Calu3 (cell line): ENCODE measurements around the gene CACTIN. TPM values are rescaled to one million over a fixed set of nuclear protein-coding genes. Genes with fewer than 3 reads are reported as not detected.
"Not testable (repeated sequence)": the region's sequence is repeated elsewhere in the genome, so short reads cannot be mapped to it uniquely, and the experiment has no call there.

Experiments used
- BruUV-seq: library from RNA; stranded (reverse); fragments of 400-500 nt; replicated peaks from 2 replicates; lab custom pipeline; 2021; lab: Mats Ljungman, UMichigan
- CTCF ChIA-PET: fragments of 300-600 bp; sonication (Branson Sonifier 250); formaldehyde crosslinking; loops from one replicate; lab custom pipeline; 2022; ENCODE audit warnings: antibody characterized with exemption; lab: Charles Lee
- DNase-seq: peaks from one replicate; pipeline ENCODE4 v3.0.0; 2022
- H3K27ac Mint-ChIP-seq: one replicate; pipeline ENCODE4 v1.8.0; 2022; ENCODE audit warnings: mixed read lengths; ENCODE audit not compliant: unreplicated experiment
- H3K27me3 Mint-ChIP-seq: one replicate; pipeline ENCODE4 v1.8.0; 2022; ENCODE audit warnings: mixed read lengths; ENCODE audit not compliant: unreplicated experiment
- H3K36me3 Mint-ChIP-seq: one replicate; pipeline ENCODE4 v1.8.0; 2022; ENCODE audit warnings: mild to moderate bottlenecking, moderate library complexity, mixed read lengths; ENCODE audit not compliant: insufficient read depth, unreplicated experiment
- H3K4me1 Mint-ChIP-seq: one replicate; pipeline ENCODE4 v1.8.0; 2022; ENCODE audit warnings: mild to moderate bottlenecking, low read depth, mixed read lengths; ENCODE audit not compliant: unreplicated experiment
- H3K4me3 Mint-ChIP-seq: one replicate; pipeline ENCODE4 v1.8.0; 2022; ENCODE audit warnings: mild to moderate bottlenecking, low read depth, moderate library complexity, mixed read lengths; ENCODE audit not compliant: unreplicated experiment
- H3K9me3 Mint-ChIP-seq: one replicate; pipeline ENCODE4 v1.8.0; 2022; ENCODE audit warnings: low read depth, mixed read lengths; ENCODE audit not compliant: unreplicated experiment
- intact Hi-C: fragments of 100-400 bp; cut with micrococcal nuclease; formaldehyde crosslinking; loops from one replicate; pipeline ENCODE4 v1.10.0; 2022; ENCODE audit not compliant: unreplicated experiment
- total RNA-seq: library from RNA; stranded (reverse); gene quantifications from 2 replicates; pipeline ENCODE4 v1.2.3, GENCODE V29; 2022
- TF ChIP-seq, protein P1 (sequence below): fragments of 200-600 bp; IDR thresholded peaks from one replicate; pipeline ENCODE4 v1.8.0; 2022; ENCODE audit warnings: antibody characterized with exemption; ENCODE audit not compliant: unreplicated experiment

The CACTIN gene
- total RNA-seq, 1 experiment from 2014 or later = 21.4 TPM

DNA sequence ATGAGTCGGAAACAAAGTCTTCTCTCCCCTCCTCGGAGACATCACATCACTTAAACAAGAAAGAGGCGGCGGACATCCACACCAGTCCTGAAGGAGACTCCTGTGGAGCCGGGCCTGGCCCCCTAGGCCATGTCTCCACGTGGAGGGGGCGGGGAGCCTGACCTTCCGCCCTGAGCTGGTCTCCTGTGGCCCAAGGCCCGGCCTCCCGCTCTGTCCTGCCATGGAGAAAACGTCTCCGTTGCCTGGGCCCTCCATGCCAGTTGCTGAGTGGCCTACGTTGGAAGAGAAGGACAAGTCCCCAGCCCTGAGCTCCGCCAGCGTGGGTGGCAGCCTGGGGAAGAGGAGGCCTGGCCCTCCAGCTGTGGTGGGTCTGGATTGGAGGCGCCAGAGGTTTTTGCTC is 5.5 kb upstream of the CACTIN start:
- no peaks in the 10 kb centered on the region for H3K27me3 Mint-ChIP-seq
- H3K9me3 Mint-ChIP-seq = no peaks in the 10 kb centered on the region
- intact Hi-C loops = no loop called here
- TF ChIP-seq, protein P1, sequence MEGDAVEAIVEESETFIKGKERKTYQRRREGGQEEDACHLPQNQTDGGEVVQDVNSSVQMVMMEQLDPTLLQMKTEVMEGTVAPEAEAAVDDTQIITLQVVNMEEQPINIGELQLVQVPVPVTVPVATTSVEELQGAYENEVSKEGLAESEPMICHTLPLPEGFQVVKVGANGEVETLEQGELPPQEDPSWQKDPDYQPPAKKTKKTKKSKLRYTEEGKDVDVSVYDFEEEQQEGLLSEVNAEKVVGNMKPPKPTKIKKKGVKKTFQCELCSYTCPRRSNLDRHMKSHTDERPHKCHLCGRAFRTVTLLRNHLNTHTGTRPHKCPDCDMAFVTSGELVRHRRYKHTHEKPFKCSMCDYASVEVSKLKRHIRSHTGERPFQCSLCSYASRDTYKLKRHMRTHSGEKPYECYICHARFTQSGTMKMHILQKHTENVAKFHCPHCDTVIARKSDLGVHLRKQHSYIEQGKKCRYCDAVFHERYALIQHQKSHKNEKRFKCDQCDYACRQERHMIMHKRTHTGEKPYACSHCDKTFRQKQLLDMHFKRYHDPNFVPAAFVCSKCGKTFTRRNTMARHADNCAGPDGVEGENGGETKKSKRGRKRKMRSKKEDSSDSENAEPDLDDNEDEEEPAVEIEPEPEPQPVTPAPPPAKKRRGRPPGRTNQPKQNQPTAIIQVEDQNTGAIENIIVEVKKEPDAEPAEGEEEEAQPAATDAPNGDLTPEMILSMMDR = no peak
- H3K4me1 Mint-ChIP-seq = no peaks in the 10 kb centered on the region
- BruUV-seq = no TSS peak
- H3K4me3 Mint-ChIP-seq = no peak overlapping the region
- DNase-seq = no peak
- CTCF ChIA-PET = no interaction called here
- H3K27ac Mint-ChIP-seq = no peak overlapping the region
- peaks cover 3% of the 10 kb centered on the region for H3K36me3 Mint-ChIP-seq

DNA sequence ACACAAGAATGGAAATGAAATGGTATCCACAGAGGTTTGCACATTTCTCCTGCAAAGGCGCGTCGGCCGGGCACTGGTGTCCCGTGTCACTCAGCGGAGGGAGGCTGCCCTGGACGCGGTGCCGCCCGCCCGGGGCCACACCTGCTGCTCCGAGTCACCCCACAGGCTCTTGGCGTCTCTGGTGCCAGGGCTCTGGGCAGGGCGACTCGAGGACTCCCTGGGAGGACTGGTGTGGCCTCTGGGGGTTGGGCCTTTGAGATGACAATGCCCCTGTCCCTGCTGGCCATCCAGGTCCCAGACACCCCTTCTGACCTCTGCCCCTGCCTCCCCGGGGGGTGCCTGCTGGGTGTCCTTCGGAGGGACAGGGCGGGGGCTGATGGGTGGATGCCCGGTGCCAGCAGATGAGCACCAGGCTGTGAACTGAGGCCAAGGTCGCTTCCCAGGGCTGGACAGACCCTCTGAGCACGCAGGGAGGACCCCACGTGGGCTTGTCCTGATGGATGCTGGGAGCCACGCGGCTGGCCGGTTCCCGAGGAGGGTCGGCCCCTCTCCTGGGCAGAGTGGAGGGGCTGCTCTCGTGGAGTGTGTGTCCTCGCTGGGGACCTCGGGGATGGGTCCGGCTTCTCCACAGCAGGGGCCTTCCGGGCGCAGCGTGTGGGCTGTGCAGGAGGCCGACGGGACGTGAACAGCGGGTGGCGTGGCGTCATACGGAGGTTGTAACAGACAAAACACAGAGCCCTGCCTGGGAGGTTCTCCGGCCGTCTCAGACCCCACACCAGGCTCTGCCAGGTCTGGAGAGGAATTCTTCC is 4.7 kb upstream of the CACTIN start:
- intact Hi-C loops = no loop called here
- DNase-seq = no peak
- Mint-ChIP-seq H3K36me3 (peaks cover 11% of the 10 kb centered on the region), H3K9me3 (no peaks in the 10 kb centered on the region), H3K4me3 (no peak overlapping the region), H3K27ac (no peak overlapping the region), H3K27me3 (no peaks in the 10 kb centered on the region), H3K4me1 (no peaks in the 10 kb centered on the region)
- CTCF ChIA-PET = no interaction called here
- no TSS peak for BruUV-seq
- TF ChIP-seq, protein P1 = no peak

DNA sequence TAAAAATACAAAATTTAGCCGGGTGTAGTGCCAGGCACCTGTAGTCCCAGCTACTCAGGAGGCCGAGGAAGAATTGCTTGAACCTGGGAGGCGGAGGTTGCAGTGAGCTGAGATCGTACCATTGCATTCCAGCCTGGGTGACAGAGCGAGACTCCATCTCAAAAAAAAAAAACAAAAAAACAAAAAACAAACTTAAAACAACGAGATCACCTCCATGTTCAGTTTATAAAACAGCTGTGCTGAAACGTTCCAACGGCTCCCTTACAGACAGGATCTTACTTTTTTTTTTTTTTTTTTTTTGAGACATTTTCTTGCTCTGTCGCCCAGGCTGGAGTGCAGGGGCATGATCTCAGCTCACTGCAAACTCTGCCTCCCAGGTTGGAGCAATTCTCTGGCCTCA is 2.2 kb upstream of the CACTIN start:
- peaks cover 23% of the 10 kb centered on the region for H3K36me3 Mint-ChIP-seq
- CTCF ChIA-PET = interaction anchor here (0.6 to 0.7 kb wide), 2 partner anchors 612 to 1647 kb away, joined by 3 to 11 read pairs; no protein-coding TSS in a partner anchor
- BruUV-seq = not testable (repeated sequence)

DNA sequence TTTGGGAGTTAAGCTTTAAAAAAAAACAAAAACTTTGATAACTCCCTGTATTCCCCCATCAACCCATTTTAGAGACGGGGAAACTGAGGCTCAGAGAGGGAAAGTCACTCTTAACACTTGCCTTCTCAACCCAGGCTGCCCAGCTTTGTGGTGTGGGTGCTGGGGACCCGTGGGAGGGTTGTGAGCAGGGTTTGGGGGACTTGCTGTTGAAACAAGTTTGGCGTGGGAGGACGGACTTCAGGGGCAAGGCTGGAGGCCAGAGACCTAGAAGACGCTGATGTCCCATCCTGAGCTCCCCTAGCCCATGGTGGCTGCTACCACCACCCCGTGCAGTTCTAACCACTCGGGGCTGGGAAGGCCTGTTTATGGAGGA is 747 bp upstream of the CACTIN start:
- H3K4me3 Mint-ChIP-seq = peak overlapping the region; percentile 99

More for the DNA sequence above, 2.2 kb upstream of the CACTIN start:
- H3K27ac Mint-ChIP-seq, intact Hi-C loops, H3K9me3 Mint-ChIP-seq, H3K4me3 Mint-ChIP-seq, H3K27me3 Mint-ChIP-seq, H3K4me1 Mint-ChIP-seq, DNase-seq: not testable (repeated sequence)

More for the DNA sequence above, 747 bp upstream of the CACTIN start:
- intact Hi-C loops = no loop called here
- Mint-ChIP-seq H3K27me3 (no peaks in the 10 kb centered on the region), H3K27ac (peak overlapping the region; percentile 96), H3K9me3 (no peaks in the 10 kb centered on the region), H3K36me3 (peaks cover 28% of the 10 kb centered on the region), H3K4me1 (no peaks in the 10 kb centered on the region)
- TF ChIP-seq, protein P1 = no peak
- CTCF ChIA-PET = no interaction called here
- no TSS peak for BruUV-seq
- no peak for DNase-seq
